ENCODE data around the gene SAMD1. TPM values are rescaled to one million over a fixed set of nuclear protein-coding genes. Genes with fewer than 3 reads are reported as not detected.

Gene SAMD1
- total and polyA plus RNA-seq, 9 of the 15 experiments (the other 6 are each of a cell fraction or from before 2014, with no cell fraction given): 2.9 to 96.0 (median 43.5) TPM

GRCh38 chr19:14091081-14091812 is 696 bp upstream of the SAMD1 start (continued):
- TF ChIP-seq COPS2 (conservative IDR thresholded peaks at IDR 0.05) (no peak), NBN (IDR thresholded peaks at IDR 0.05; ENCODE audit: low read depth) (peak; percentile 70), ZNF764 (CRISPR knock-in tag; IDR thresholded peaks at IDR 0.05; ENCODE audit: low read depth) (no peak), CBX2 (IDR thresholded peaks at IDR 0.05; ENCODE audit: insufficient read depth, low read length, poor library complexity, severe bottlenecking) (no peak), CHCHD3 (CRISPR knock-in tag; IDR thresholded peaks at IDR 0.05) (no peak), LARP7 (IDR thresholded peaks at IDR 0.05) (no peak), MCM3 (IDR thresholded peaks at IDR 0.05) (no peak), L3MBTL2 (IDR thresholded peaks at IDR 0.05) (peak; percentile 61), CREB5 (CRISPR knock-in tag; IDR thresholded peaks at IDR 0.05) (no peak), ELF2 (CRISPR knock-in tag; IDR thresholded peaks at IDR 0.05) (no peak), ZBTB40 (IDR thresholded peaks at IDR 0.05) (peak; percentile 100), ZBTB40 (CRISPR knock-in tag; IDR thresholded peaks at IDR 0.05) (peak; percentile 99), ZNF239 (CRISPR knock-in tag; IDR thresholded peaks at IDR 0.05) (no peak), HBP1 (CRISPR knock-in tag; IDR thresholded peaks at IDR 0.05) (no peak), PRPF4 (IDR thresholded peaks at IDR 0.05; ENCODE audit: insufficient read depth, low read depth, low read length, poor library complexity, severe bottlenecking) (no peak), NCOA1 (IDR thresholded peaks at IDR 0.05; ENCODE audit: low read depth) (0 out of 2 replicates have a peak, but pooled peaks have one; percentile 19), ETV5 (CRISPR knock-in tag; IDR thresholded peaks at IDR 0.05; ENCODE audit: low read depth) (0 out of 2 replicates have a peak, but pooled peaks have one; percentile 49), SOX6 (IDR thresholded peaks at IDR 0.05) (peak; percentile 50; the same call in 1 of the 2 replicates)
